SJCRH30 (cell line): Measurements from ENCODE around the gene ATP1A1. TPM values are rescaled to one million over a fixed set of nuclear protein-coding genes. Genes with fewer than 3 reads are reported as not detected.

Experiments used
- DNase-seq, 2 experiments: peaks; one replicate each; pipeline ENCODE4 v3.0.0-alpha.2; 2015 to 2020
- H3K27ac ChIP-seq: fragments of 250-450 bp; sonication (Bioruptor Pico); 2 replicates; pipeline ENCODE4 v1.5.1; 2020; ENCODE audit warnings: mild to moderate bottlenecking, moderate library complexity
- H3K27me3 ChIP-seq: fragments of 250-450 bp; sonication (Bioruptor Pico); 2 replicates; pipeline ENCODE4 v1.5.1; 2020; ENCODE audit warnings: mild to moderate bottlenecking, moderate library complexity
- H3K36me3 ChIP-seq: fragments of 250-450 bp; sonication (Bioruptor Pico); 2 replicates; pipeline ENCODE4 v1.5.1; 2020; ENCODE audit warnings: mild to moderate bottlenecking, moderate library complexity
- H3K4me1 ChIP-seq: fragments of 250-450 bp; sonication (Bioruptor Pico); 2 replicates; pipeline ENCODE4 v1.5.1; 2020; ENCODE audit warnings: mild to moderate bottlenecking, moderate library complexity
- H3K4me3 ChIP-seq: fragments of 250-450 bp; sonication (Bioruptor Pico); 2 replicates; pipeline ENCODE4 v1.5.1; 2020; ENCODE audit warnings: mild to moderate bottlenecking, moderate library complexity
- H3K9me3 ChIP-seq: fragments of 250-450 bp; sonication (Bioruptor Pico); replicated peaks from 2 replicates; pipeline ENCODE4 v1.5.1; 2020; ENCODE audit warnings: mild to moderate bottlenecking, moderate library complexity
- total RNA-seq: library from RNA; depleted of rRNA; stranded (reverse); fragments of >200 nt; shearing (Covaris generic); gene quantifications from 2 replicates; pipeline ENCODE4 v1.2.3, GENCODE V29; 2014

The ATP1A1 gene
- total RNA-seq, 1 experiment from 2014 or later, result 112 TPM

GRCh38 chr1:116386042-116386441 lies 13.0 kb downstream of the ATP1A1 start:
- peaks cover 62% of the 10 kb centered on the region for H3K36me3 ChIP-seq
- H3K27ac ChIP-seq, result no peak overlapping the region
- H3K4me3 ChIP-seq, result no peak overlapping the region
- no peak for DNase-seq
- peaks cover 8% of the 10 kb centered on the region; the same call in 1 of the 2 replicates for H3K4me1 ChIP-seq
- H3K9me3 ChIP-seq, result no peaks in the 10 kb centered on the region
- no peaks in the 10 kb centered on the region for H3K27me3 ChIP-seq

DNA sequence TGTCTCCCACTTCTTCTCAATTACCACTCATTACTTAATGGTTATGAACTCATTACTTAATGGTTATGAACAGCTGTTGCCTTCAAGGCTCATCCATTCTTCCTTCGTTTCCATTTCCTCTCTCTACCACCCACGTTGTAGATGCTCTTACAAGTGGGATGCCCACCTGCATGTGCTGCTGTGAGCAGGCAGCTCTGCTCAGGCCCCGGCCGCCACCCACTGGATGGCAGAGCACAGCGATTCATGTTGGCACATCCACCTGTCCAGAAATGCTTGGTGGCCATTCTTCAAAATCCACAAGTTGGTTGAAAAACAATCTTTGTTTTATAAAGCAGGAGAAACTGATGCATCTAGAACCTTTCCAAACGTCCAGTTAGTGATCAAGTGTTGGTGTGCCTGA lies 14.5 kb downstream of the ATP1A1 start:
- Histone ChIP-seq H3K27ac (no peak overlapping the region), H3K9me3 (no peaks in the 10 kb centered on the region), H3K36me3 (peaks cover 73% of the 10 kb centered on the region), H3K4me3 (no peak overlapping the region), H3K27me3 (no peaks in the 10 kb centered on the region), H3K4me1 (no peaks in the 10 kb centered on the region; the same call in 1 of the 2 replicates)
- DNase-seq, result no peak

DNA sequence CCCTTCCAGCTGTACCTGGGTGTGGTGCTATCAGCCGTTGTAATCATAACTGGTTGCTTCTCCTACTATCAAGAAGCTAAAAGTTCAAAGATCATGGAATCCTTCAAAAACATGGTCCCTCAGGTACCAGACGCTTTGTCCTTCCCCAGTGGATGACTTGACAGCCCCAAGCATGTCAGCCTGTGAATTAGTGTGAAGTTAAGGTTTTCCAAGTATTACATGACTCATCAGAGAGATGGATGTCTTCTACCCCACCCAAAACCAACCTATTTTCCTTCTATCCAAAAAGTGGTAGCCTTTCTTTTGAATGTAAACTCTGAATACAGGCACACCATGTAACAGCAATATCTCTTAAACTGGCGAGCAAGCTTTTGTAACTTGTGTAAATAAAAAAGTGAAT lies 15.1 kb downstream of the ATP1A1 start:
- Histone ChIP-seq H3K36me3 (peaks cover 78% of the 10 kb centered on the region), H3K27me3 (no peaks in the 10 kb centered on the region), H3K4me3 (no peak overlapping the region), H3K9me3 (no peaks in the 10 kb centered on the region), H3K4me1 (no peaks in the 10 kb centered on the region), H3K27ac (no peak overlapping the region)
- no peak for DNase-seq

GRCh38 chr1:116389013-116389412 lies 16.0 kb downstream of the ATP1A1 start:
- Histone ChIP-seq H3K27me3 (no peaks in the 10 kb centered on the region), H3K36me3 (peaks cover 86% of the 10 kb centered on the region), H3K27ac (no peak overlapping the region), H3K4me1 (no peaks in the 10 kb centered on the region), H3K4me3 (no peak overlapping the region), H3K9me3 (no peaks in the 10 kb centered on the region)
- no peak for DNase-seq

DNA sequence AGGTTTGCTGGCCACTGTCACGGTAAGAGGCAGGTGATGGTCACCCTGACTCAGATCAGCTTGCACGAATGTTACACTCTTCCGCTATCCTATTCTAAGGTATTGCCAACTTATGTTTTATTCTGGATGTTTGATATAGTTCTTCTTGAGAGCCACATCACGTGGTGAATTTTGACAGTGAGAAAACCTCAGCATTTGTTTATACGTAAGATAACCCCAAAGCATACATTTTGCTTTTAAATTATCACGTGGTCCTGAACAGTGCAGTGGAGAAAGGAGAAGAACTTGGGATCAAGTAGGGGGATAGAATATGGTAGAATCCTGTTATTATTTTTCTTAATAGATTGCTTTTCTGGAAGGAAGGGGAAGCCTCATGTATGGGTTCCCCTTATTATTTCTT lies 16.6 kb downstream of the ATP1A1 start:
- peaks cover 84% of the 10 kb centered on the region for H3K36me3 ChIP-seq
- no peak overlapping the region for H3K27ac ChIP-seq

GRCh38 chr1:116390195-116390594 lies 17.2 kb downstream of the ATP1A1 start:
- no peak for DNase-seq
- Histone ChIP-seq H3K4me1 (no peaks in the 10 kb centered on the region), H3K4me3 (no peak overlapping the region), H3K27me3 (no peaks in the 10 kb centered on the region), H3K9me3 (no peaks in the 10 kb centered on the region), H3K27ac (no peak overlapping the region), H3K36me3 (peaks cover 85% of the 10 kb centered on the region)

More for the DNA sequence above, 16.6 kb downstream of the ATP1A1 start:
- H3K27me3 ChIP-seq, result no peaks in the 10 kb centered on the region
- no peak for DNase-seq
- no peaks in the 10 kb centered on the region for H3K4me1 ChIP-seq
- H3K4me3 ChIP-seq, result no peak overlapping the region
- no peaks in the 10 kb centered on the region for H3K9me3 ChIP-seq

GRCh38 chr1:116391185-116391584 lies 18.1 kb downstream of the ATP1A1 start:
- Histone ChIP-seq H3K27me3 (no peaks in the 10 kb centered on the region), H3K4me1 (no peaks in the 10 kb centered on the region), H3K36me3 (peaks cover 85% of the 10 kb centered on the region), H3K27ac (no peak overlapping the region), H3K4me3 (no peak overlapping the region), H3K9me3 (no peaks in the 10 kb centered on the region)
- no peak for DNase-seq

- peaks cover 84% of the 10 kb centered on the region for H3K36me3 ChIP-seq
- no peak overlapping the region for H3K27ac ChIP-seq
- no peak for DNase-seq
Observed at GRCh38 chr1:116392717-116393404, 19.8 kb downstream of the ATP1A1 start.

GRCh38 chr1:116393792-116394191 lies 20.7 kb downstream of the ATP1A1 start:
- Histone ChIP-seq H3K27ac (no peak overlapping the region), H3K36me3 (peaks cover 85% of the 10 kb centered on the region), H3K27me3 (no peaks in the 10 kb centered on the region), H3K4me1 (no peaks in the 10 kb centered on the region), H3K4me3 (no peak overlapping the region), H3K9me3 (no peaks in the 10 kb centered on the region)
- DNase-seq, result no peak

More at GRCh38 chr1:116392717-116393404, 19.8 kb downstream of the ATP1A1 start:
- Histone ChIP-seq H3K4me3 (no peak overlapping the region), H3K4me1 (no peaks in the 10 kb centered on the region), H3K9me3 (no peaks in the 10 kb centered on the region), H3K27me3 (no peaks in the 10 kb centered on the region)

DNA sequence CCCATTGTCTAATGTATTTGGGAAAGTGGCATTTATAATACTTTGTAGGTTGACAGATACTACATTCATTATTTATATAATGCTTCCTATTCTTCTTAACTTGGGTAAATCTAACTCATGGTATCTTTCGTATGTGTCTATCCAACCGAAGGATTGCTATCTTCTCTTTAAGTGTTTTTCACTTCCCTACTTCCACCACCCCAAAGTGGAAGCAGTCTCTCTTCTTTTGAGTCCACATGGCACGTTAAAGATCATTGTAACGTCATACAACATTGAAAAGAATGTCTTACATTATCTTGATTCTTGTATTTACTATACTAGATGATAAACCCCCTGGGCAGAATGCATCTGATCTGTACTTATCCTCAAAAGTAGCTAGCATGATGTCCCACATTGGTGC lies 21.2 kb downstream of the ATP1A1 start:
- Histone ChIP-seq H3K36me3 (peaks cover 85% of the 10 kb centered on the region), H3K4me3 (no peak overlapping the region), H3K9me3 (no peaks in the 10 kb centered on the region), H3K27ac (no peak overlapping the region), H3K27me3 (no peaks in the 10 kb centered on the region), H3K4me1 (no peaks in the 10 kb centered on the region)
- no peak for DNase-seq

DNA sequence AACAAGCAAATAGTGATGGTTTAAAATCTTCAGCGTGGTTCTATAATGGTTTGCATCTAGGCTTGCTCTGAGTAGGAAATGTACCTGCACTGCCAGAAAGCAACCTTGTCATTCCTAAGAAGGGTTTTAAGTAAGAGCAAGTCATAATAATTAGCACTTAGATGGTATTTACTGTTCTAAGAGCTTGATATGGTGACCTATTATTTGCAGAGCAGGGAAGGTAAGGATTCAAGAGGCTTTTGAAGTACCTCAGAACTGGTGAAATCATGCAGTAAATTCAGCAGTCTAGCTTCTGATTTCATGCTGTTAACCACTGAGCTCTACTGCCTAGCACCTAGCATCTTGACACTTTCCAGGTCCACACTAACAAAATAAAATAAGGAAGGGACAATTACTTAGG lies 23.7 kb downstream of the ATP1A1 start:
- Histone ChIP-seq H3K4me1 (no peaks in the 10 kb centered on the region), H3K27me3 (no peaks in the 10 kb centered on the region), H3K4me3 (no peak overlapping the region), H3K36me3 (peaks cover 87% of the 10 kb centered on the region), H3K27ac (no peak overlapping the region), H3K9me3 (no peaks in the 10 kb centered on the region)
- DNase-seq, result no peak

GRCh38 chr1:116397728-116398127 lies 24.7 kb downstream of the ATP1A1 start:
- H3K4me3 ChIP-seq, result no peak overlapping the region
- H3K9me3 ChIP-seq, result no peaks in the 10 kb centered on the region
- no peak overlapping the region for H3K27ac ChIP-seq
- DNase-seq, result no peak
- peaks cover 87% of the 10 kb centered on the region for H3K36me3 ChIP-seq
- H3K27me3 ChIP-seq, result no peaks in the 10 kb centered on the region
- no peaks in the 10 kb centered on the region for H3K4me1 ChIP-seq

DNA sequence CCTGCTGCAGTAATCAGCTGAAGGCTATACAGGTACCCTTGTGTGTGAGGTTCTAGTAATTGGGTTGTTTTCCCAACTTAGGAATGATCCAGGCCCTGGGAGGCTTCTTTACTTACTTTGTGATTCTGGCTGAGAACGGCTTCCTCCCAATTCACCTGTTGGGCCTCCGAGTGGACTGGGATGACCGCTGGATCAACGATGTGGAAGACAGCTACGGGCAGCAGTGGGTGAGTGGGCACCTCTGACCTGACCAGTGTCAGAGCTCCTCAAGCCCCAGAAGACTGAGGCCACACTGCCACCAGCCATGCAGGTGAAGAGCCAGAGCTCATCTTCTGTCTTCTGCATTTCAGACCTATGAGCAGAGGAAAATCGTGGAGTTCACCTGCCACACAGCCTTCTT lies 27.7 kb downstream of the ATP1A1 start:
- H3K27ac ChIP-seq, result no peak overlapping the region
- peaks cover 92% of the 10 kb centered on the region for H3K36me3 ChIP-seq
- H3K4me1 ChIP-seq, result no peaks in the 10 kb centered on the region
- no peaks in the 10 kb centered on the region for H3K27me3 ChIP-seq
- no peak for DNase-seq
- no peaks in the 10 kb centered on the region for H3K9me3 ChIP-seq
- no peak overlapping the region for H3K4me3 ChIP-seq

DNA sequence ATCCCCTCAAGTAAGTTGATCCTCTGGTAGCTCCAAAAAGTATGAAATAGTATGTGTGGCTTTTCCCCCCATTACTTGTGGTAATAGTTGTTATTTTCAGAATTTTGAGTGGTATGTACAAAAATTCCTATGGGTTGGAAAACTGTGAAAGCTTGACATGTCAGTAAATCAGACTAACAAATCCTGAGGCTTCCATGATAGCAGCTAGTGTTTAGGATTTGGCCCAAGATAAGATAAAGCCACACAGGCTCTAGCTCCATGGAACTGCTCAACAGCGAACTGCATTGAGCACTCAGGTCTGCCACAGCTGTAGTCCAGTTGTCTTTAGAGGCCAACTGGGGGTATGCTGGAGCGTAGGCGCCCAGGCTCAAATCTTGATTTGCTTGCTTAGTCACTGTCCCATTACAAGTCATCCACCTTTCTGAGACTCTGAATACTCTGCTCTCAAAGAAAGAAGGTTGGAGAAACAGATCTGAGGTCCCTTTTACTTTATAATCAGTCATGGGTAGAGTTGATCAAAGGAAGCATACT lies 28.7 kb downstream of the ATP1A1 start:
- H3K27me3 ChIP-seq, result no peaks in the 10 kb centered on the region
- H3K9me3 ChIP-seq, result no peaks in the 10 kb centered on the region
- H3K27ac ChIP-seq, result no peak overlapping the region
- peaks cover 85% of the 10 kb centered on the region for H3K36me3 ChIP-seq
- no peak overlapping the region for H3K4me3 ChIP-seq
- H3K4me1 ChIP-seq, result no peaks in the 10 kb centered on the region
- DNase-seq, result no peak

GRCh38 chr1:116402333-116402732 lies 29.3 kb downstream of the ATP1A1 start:
- Histone ChIP-seq H3K27me3 (no peaks in the 10 kb centered on the region), H3K4me3 (no peak overlapping the region), H3K27ac (no peak overlapping the region), H3K9me3 (no peaks in the 10 kb centered on the region), H3K4me1 (no peaks in the 10 kb centered on the region), H3K36me3 (peaks cover 84% of the 10 kb centered on the region)
- no peak for DNase-seq
